HG02870 (cell line): ENCODE results near the gene FAM83G.
A peak's percentile ranks its signal among the peaks of the same experiment; 100 is the strongest.

ENCODE experiments used
- ATAC-seq: cut with Tn5 transposase; IDR thresholded peaks from one replicate; pipeline ENCODE4 v1.9.1; 2021; ENCODE audit warnings: mild to moderate bottlenecking, moderate library complexity; ENCODE audit not compliant: unreplicated experiment

FAM83G gene

DNA sequence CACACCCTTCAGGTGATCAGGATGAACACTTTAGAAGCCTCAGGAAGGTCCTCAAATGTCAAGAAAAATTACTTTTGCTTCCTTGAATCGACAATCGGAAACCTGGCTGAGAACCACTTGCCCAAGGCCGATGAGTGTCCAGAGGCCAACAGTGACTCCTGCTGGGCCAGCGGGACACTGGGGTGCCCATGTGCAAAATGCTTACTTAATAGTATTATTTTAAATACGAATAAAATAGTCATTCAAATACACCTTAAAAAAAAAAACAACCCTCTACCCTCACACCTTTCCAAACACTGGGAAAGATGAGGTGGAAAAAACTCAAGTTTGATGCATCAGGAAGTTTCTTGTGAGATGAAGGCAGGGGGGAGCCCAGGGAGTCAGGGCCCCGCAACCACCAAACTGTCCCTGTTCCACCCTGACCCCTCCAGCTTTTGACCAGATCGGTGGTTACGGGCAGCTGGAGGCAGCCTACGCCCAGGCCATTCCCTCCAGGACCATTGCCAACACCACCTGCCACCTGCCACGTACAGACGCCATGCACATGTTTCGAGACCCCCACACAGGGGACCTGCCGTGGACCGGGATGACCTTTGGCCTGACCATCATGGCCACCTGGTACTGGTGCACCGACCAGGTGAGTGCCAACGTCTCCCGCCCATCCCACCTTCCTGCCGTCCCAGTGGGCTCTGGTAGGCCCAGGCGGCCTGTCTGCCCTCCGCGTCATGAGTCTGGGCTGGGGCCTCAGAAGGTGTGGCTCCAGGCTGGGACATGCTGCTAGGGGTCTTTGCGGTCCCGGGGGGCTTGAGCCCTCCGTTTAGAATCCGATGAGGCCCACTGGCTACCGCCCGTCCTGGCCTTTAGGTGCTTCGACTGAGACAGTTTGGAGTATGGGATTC lies 33.7 kb downstream of the FAM83G start:
- no peak for ATAC-seq

DNA sequence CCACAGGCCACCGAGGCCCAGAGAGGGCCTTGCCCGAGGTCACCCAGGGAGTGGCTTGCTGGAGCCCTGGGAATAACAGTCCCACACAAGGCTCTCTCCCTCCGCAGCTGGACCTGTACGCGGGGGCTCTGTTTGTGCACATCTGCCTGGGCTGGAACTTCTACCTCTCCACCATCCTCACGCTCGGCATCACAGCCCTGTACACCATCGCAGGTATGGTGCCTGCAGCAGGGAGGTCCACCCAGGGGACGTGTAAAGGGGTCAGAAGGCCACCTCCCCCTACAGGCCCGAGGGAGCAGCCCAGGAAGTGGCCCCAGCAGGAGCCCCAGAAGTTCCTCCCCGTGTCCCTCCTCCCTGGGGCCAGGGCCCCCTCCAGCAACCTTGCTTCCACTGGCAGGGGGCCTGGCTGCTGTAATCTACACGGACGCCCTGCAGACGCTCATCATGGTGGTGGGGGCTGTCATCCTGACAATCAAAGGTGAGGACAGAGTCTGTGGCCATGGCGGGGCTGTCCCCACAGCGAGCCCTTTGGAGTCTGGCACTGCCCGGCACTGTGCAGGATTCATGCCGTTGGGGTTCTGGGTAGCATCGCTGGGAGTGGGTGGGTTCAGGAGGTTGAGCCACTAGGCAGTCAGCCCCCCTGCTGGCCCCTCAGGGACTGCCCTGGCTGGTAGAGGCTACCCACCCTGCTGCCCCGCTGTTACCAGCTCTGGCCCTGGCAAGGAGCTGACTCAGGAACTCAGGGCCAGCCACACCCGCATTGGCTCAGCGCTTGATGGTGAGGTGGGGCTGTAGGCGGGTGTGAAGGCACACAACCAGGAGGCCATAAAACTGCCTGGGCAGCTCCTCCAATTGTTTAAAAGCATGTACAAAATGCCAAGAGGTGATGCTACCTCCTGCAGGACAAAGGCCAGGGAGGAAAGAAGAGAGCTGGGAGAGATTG lies 35.3 kb downstream of the FAM83G start:
- no peak for ATAC-seq

DNA sequence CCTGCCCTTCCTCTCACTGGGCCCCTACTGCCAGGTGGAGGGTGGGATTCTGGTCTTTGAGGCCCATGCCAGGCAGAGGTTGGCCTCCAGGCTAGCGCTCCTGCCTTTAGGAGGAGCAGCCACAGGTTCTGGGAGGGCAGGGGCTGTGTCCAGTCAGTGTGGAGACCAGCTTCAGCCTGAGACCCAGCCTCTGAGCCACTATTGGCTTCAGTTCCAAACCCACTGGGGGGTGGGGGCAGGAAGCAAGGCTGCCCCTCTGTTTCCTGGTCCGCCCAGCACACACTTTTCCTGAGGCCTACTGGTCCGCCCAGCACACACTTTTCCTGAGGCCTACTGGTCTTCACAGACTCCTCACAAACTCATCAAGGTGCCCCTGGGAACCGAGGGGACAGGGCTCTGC lies 36.2 kb downstream of the FAM83G start:
- no peak for ATAC-seq

DNA sequence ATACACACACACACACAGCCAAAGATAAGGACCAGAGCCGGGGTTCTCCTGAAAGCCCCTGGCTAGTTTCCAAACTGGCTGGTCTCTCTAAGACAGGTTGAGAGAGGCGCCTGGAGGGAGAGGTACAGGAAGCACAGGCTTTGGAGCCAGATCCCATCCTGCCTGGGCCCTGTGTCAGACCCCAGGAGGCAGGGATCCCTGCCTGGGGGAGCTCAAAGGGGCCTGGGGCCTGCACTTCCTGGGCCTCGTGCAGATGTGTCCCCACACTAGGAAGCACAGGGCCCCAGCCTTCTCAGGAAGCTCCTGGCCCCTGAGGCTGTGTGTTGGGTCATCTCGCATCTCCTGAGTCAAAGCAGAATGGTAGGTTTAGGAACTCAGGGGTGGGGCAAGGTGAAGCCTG lies 36.6 kb downstream of the FAM83G start:
- ATAC-seq: no peak

DNA sequence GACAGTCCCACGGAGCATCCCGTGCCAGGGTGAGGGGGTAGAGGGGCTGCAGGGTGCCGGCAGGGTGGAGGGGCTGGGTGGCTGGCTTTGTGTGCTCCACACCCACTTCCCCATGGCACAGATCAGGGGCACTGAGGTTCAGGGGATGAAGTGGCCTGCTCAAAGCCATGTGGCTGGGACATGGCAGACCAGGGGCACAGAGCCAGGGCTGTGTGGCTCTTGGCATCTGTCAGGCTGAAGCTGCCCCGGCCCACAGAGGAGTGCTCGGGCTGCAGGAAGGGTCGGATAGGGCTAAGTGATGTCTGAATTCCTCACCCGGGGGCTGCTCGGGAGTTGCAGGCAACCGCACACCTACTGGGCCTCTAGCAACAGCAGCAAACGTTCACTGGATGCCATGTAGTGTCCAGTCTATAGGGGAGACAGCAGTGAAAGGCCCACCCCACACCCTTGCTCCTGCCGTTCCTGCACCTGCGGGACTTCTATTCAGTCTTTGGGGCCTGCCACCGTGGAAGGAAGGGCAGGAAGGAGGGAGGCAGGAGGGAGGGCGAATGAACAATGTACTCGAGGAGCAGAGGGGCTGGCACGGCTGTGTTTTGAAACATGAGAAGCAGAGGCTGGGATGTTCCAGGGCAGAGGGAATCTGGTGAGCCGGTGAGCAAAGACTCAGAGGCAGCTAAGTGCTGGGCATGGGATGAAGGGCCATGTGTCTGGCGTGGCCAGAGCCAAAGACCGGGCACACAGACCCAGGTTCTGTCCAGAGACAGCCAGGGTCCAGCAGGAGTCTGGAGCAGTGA lies 37.5 kb downstream of the FAM83G start:
- no peak for ATAC-seq

DNA sequence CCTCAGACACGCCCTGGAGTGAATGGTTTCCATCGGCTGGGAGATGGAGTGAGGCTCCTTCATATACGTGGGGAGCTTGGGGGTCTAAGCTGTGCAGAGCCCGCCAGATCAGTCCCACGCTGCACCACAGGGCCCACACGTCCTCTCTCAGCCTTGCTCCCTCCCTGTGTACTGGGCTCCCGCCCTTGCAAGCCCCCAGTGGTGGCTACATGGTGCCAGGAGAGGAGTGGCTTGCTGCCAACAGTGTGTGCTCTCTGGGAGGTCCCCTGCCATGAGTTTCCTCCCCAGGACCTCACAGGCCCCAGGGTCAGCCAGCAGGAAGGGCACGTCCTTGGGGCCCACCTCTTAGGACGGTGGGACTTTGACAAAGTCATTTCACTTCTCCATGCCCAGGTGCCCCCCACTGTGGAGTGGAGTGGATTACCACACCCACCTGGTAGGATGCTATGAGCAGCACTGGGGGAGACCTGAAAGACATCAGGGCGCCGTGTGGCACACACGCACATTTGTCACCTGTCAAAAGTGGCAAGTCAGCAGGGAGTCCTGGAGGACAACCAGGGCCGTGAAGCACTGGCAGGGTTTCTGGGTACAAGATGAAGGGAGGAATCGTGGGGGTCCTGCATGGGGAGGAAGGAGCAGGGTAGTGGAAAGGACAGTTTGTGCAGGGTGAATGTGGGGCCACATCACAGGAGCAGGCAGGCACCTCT lies 38.9 kb downstream of the FAM83G start:
- ATAC-seq: no peak

DNA sequence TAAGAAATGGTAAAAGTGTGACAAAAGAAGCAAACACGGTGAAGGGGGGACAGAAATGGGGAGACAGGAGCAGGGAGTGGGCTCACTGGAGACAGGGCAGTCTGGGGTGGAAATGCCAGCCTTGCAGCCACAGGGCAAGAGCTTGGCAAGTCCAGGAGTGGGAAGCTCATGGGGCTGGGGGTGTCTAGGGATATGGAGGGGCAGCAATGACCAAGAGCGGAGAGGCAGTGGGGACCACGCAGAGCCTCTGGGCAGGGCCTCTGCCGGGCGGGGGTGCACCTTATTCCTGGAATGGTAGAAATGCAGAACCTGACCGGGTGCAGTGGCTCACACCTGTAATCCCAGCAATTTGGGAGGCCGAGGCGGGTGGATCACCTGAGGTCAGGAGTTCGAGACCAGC lies 40.0 kb downstream of the FAM83G start:
- ATAC-seq: no peak

DNA sequence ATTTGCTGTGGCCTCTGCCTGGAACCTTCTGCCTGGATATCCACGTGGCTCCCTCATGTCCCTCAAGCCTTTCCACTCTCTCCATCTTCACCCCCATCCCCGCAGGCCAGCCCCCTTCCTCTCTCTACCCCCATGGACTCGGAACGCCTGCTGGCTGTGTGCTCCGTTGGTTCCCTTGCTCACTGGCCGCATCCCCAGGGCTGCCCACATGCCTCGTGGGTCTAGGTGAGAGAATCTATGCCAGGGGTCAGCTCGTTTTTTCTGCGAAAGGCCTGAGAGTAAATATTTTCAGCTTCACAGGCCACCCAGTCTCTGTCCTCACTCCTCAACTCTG lies 40.6 kb downstream of the FAM83G start:
- ATAC-seq: no peak

DNA sequence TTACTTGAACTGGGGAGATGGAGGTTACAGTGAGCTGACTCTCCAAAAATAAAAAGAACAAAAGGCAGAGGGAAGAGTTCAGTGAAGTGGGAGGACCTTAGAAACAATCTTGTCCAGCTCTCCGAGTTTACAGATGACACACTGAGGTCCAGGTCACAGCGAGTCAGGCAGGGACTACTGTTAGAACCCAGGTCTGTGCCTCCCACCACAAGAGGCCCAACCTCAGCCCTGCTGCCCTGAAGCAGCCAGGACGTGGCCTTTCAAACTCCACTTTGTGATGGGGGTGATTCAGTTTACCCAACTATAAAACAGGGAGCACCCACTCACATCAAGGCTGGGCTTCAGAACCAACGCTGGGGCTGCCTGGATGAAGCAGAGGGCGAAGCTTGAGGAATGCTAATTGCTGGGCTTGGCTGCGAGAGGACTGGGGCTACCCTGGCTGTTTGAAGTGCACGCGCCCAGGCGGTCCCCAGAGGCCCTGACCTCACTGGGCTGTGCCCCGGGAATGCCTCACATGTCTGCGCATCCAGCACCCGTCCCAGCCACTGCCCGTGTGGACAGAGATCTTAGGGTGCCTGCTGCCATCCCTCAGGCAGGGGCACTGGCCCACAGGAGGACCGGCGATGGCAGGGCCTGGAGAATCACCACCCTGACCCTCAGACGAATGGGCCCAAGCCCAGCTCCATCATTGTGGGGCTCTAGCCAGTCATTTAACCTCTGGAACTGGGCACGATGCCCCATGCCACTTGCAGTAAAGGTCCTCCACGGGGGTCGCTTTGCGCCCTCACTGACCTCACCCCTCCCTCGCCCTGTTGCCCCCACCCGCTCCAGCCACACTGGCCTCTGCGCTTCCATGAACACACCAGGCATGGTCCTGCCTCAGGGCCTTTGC lies 41.2 kb downstream of the FAM83G start:
- ATAC-seq: no peak

DNA sequence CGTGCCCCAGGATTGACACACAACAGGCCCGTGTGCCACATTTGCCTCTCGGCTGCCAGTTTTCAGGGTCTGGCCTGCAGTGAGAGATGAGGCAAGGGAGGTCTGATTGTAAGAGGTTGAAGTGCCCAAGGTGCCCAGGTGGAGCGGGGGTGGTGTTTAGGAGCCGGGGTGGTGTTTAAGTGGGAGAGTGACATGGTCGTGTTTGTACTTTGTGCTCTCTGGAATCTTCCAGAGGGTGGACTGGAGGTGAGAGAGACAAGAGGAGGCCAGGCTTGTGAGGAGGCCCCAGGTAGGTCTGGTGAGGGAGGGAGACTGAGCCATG lies 42.1 kb downstream of the FAM83G start:
- no peak for ATAC-seq

DNA sequence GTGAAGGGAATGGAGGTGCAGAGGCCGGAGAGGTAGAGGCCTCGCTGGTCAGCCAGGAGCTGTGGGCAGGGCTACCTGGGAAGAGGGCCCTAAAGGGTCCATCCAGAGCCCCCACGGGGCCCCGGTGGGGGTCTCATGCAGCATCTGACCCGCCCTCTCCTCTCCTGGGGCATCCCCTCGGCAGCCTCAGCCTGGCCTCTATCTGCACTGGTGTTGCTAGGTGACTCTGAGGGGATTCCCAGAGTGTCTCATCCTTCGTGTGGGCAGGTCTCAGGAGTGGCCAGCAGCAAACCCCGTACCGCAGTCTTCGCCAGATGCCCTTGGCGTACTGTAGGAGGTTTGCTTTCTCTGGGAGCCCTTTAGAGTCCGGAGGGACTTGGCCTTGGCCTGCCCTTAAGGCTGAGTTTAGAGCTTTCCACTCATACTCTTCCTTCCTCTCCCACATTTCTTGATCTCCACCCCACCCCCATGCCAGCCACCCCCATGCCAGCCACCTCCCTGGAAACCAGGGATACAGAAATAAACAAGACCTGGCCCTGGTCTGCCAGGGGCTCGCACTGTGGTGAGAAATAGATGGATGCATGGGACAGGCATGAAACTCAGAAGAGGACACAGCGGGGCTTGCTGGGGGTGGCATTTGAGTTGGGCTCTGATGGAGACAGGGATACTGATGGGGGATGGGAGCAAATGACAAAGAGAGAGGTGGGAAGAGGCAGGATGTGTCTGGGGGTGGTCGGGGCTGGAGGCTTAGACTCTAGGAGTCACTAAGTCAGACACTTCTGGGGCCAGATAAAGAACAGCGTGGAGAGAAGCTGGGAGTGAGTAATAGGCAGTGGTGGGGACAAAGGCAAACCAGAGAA lies 42.7 kb downstream of the FAM83G start:
- peak; percentile 46 for ATAC-seq

DNA sequence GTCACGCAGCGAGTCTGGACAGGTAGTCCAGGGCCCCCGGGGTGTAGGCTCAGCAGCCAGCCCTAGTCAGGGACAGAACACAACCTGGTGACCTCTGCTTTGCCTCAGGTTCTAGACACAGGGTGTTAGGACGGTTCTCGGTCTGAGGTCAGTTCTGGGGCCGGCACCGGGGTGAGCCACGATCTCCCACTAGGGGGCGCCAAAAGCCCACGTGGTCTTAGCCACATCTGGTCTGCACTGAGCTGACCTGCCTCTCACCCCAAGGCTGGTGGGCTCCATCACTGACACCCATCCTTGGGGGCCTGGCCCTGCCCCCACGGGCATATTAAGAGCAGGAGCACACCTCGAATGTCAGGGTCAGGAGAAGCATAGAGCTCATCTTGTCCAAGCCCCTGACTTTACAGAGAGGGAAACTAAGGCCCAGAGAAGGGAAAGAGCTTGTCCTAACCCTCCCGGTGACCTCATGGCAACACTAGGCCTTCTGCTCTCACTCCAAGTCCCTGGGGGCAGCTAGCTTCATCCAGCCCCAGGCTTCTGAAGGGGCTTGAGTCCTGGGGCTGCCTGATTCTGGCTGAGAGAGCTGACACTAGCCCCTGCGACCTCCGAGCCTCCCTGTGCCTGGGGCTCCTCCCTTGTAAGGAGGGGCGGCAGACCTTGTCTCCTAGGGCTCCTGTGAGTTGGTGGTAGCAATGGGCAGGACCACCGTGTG lies 43.6 kb downstream of the FAM83G start:
- peak; percentile 75 for ATAC-seq

DNA sequence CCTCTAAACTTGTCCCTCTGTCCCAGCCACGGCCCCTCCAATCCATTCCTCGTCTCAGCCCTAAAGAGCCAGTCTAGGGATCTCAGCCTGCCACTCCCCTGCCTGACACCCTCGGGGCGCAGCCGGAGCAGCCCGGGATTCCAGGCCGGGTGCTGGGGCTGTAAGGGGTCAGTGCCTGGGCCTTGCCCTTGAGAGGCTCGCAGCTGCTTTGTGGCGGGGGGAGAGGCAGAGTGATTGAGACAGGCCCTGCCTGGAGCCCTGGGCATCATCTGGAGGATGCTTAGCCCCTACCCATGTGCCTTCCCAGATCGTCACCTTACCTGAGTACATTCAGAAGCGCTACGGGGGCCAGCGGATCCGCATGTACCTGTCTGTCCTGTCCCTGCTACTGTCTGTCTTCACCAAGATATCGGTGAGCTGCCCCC lies 44.3 kb downstream of the FAM83G start:
- ATAC-seq: no peak

DNA sequence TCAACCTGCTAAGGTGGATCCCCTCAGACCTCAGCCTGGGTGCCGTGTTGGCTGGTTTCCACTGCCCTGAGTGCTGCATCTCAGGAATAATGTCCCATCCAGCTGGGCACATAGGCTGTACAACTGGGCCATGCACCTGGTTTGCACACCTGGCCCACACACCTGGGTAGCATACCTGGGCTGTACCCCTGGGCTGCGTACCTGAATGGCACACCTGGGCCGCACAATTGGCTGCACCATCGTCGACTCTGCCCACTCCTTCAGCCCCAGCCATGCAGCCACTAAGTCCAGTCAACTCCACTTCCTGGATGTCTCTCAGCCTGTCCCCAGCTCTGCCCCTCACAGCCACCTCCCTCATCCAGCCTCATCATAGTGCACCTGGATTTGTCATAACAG lies 44.7 kb downstream of the FAM83G start:
- ATAC-seq: no peak

DNA sequence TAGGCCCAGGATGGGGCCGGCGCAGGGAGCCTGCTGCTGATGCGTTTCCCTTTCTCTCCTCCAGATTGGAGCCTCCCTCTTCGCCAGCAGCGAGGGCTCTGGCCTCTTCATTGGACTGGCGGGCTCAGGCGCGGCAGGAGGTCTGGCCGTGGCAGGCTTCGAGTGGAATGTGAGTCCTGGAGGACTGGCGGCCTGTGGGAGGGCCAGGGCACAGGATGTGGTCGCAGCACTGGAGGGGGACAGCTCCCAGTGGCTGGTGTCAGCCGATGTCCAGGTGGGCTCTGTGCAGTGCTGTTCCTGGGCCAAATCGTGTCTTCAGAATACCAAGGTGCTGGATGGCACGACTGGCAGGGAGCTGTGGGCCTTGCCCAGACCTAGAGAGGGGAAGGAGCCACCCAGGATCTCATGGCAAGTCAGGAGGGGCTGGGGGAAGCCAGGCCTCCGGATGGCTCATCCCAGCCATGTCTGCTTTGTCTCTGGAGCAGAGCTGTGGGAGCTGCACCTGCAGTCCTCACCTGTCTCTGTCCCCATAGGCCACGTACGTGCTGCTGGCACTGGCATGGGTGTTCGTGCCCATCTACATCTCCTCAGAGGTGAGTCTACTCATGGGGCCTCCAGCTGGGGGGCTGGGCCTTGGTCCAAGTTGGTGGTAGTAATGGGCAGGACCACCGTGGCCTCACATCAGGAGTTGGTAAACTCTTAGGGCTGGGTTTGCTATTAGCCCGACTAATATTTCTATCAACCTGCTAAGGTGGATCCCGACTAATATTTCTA lies 45.3 kb downstream of the FAM83G start:
- no peak for ATAC-seq

DNA sequence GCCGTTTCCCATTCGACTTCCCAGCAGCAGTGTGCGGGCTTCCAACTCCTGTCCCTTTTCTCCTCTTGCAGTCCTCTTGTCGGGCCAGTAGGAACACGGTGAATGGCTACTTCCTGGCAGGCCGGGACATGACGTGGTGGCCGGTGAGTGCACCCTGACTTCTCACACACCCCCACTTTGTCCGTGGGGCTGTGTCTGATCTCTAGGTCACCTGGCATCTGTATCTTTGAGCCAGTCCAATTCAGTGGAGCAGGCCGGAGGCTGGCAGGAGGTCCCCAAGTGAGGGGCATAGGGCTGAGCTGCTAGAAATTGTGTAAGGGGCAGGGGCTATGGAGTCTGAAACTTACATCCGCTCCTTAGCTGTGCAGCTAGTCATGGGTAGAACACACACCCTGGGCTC lies 46.0 kb downstream of the FAM83G start:
- no peak for ATAC-seq

DNA sequence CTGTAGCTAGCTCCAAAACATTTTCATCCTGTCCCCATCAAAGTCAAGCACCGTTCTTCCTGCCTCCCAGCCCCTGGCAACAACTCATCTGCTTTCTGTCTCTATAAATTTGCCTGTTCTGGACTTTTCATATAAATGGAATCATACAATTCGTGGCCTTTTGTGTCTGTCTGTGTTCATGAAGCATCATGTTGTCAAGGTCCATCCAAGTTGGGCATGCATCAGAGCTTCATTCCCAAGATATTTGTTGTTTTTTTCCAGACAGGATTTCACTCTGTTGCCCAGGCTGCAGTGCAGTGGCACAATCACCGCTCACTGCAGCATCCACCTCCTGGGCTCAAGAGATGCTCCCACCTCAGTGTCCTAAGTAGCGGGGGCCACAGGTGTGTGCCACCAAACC lies 46.7 kb downstream of the FAM83G start:
- no peak for ATAC-seq
